DND-41 (cell line): Measurements from ENCODE around the gene DLST.

ENCODE experiments used
- ATAC-seq: fragments of 200-7000 bp; cut with Tn5 transposase; 3 replicates; pipeline ENCODE4 v1.9.1; 2021; ENCODE audit warnings: low read depth; ENCODE audit not compliant: insufficient read depth
- DNase-seq: peaks from one replicate; pipeline ENCODE4 v3.0.0-alpha.2; 2020
- H2AFZ ChIP-seq: 2 replicates; pipeline ENCODE4 v1.6.0; 2012; ENCODE audit warnings: low read depth, low read length
- H3K27ac ChIP-seq: 2 replicates; pipeline ENCODE4 v1.5.1; 2012; ENCODE audit warnings: low read length, inconsistent platforms
- H3K27me3 ChIP-seq: fragments of 200-600 bp; sonication (generic); 2 replicates; pipeline ENCODE4 v1.6.0; 2012; ENCODE audit warnings: low read length, mild to moderate bottlenecking, inconsistent platforms; ENCODE audit not compliant: insufficient read depth, poor library complexity
- H3K36me3 ChIP-seq: 2 replicates; pipeline ENCODE4 v1.5.1; 2012; ENCODE audit warnings: low read length, inconsistent platforms; ENCODE audit not compliant: insufficient read depth
- H3K4me1 ChIP-seq: 2 replicates; pipeline ENCODE4 v1.5.1; 2012; ENCODE audit warnings: mild to moderate bottlenecking, low read length; ENCODE audit not compliant: insufficient read depth
- H3K4me2 ChIP-seq: 2 replicates; pipeline ENCODE4 v1.6.0; 2012; ENCODE audit warnings: mild to moderate bottlenecking, moderate library complexity, low read length, inconsistent platforms; ENCODE audit not compliant: insufficient read depth
- H3K4me3 ChIP-seq, 2 experiments: fragments of 200-600 bp in 1 of 2; shearing (Covaris generic) in 1 of 2; 2 replicates each; pipeline ENCODE4 v1.5.1; 2012 to 2016; ENCODE audit warnings: inconsistent platforms in 2 of 2, low read length in 2 of 2, mild to moderate bottlenecking in 2 of 2, low read depth in 1 of 2, moderate library complexity in 1 of 2
- H3K79me2 ChIP-seq: 2 replicates; pipeline ENCODE4 v1.6.0; 2012; ENCODE audit warnings: low read length, inconsistent platforms; ENCODE audit not compliant: insufficient read depth
- H3K9ac ChIP-seq: 2 replicates; pipeline ENCODE4 v1.6.0; 2012; ENCODE audit warnings: low read depth, mild to moderate bottlenecking, inconsistent platforms, low read length, moderate library complexity
- H3K9me3 ChIP-seq: 2 replicates; pipeline ENCODE4 v1.5.1; 2012; ENCODE audit warnings: low read length, moderate library complexity, mild to moderate bottlenecking, inconsistent platforms; ENCODE audit not compliant: insufficient read depth, severe bottlenecking
- H4K20me1 ChIP-seq: 2 replicates; pipeline ENCODE4 v1.6.0; 2012; ENCODE audit warnings: low read length; ENCODE audit not compliant: insufficient read depth
- EZH2 ChIP-seq: IDR thresholded peaks from 3 replicates; pipeline ENCODE4 v1.6.1; 2012; ENCODE audit warnings: borderline replicate concordance, low read depth, mild to moderate bottlenecking, moderate library complexity, low read length, inconsistent platforms; ENCODE audit not compliant: severe bottlenecking
- TF ChIP-seq, protein P1 (sequence below): IDR thresholded peaks from 2 replicates; pipeline ENCODE4 v1.5.1; 2012; ENCODE audit warnings: borderline replicate concordance, low read length, moderate library complexity, mild to moderate bottlenecking; ENCODE audit not compliant: poor library complexity, severe bottlenecking; ENCODE audit errors: extremely low read depth

DLST gene

DNA sequence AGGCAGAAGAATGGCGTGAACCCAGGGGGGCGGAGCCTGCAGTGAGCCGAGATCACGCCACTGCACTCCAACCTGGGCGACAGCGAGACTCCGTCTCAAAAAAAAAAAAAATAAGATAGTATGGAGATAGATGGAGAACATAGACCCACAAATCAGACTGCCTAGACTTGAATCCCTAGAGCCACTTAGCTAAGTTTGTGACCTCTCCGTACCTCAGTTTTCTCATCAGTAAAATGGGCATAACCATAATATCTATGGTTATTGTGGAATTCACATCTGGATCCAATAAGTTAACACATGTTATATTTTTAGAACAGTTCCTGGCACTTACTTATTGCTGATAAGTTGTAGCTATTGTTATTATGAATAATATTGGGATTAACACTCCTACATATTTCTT, 13.0 kb upstream of the DLST start:
- H3K4me3 ChIP-seq = no peak overlapping the region
- no peak overlapping the region for H2AFZ ChIP-seq
- H4K20me1 ChIP-seq = no peaks in the 10 kb centered on the region
- DNase-seq (no peak), ATAC-seq (no peak)
- H3K4me2 ChIP-seq = no peak overlapping the region
- H3K9ac ChIP-seq = no peak overlapping the region
- H3K9me3 ChIP-seq = no peaks in the 10 kb centered on the region
- H3K27me3 ChIP-seq = no peaks in the 10 kb centered on the region
- TF ChIP-seq EZH2 = no peak
- TF ChIP-seq, protein P1, sequence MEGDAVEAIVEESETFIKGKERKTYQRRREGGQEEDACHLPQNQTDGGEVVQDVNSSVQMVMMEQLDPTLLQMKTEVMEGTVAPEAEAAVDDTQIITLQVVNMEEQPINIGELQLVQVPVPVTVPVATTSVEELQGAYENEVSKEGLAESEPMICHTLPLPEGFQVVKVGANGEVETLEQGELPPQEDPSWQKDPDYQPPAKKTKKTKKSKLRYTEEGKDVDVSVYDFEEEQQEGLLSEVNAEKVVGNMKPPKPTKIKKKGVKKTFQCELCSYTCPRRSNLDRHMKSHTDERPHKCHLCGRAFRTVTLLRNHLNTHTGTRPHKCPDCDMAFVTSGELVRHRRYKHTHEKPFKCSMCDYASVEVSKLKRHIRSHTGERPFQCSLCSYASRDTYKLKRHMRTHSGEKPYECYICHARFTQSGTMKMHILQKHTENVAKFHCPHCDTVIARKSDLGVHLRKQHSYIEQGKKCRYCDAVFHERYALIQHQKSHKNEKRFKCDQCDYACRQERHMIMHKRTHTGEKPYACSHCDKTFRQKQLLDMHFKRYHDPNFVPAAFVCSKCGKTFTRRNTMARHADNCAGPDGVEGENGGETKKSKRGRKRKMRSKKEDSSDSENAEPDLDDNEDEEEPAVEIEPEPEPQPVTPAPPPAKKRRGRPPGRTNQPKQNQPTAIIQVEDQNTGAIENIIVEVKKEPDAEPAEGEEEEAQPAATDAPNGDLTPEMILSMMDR = no peak
- no peaks in the 10 kb centered on the region for H3K36me3 ChIP-seq
- no peak overlapping the region for H3K27ac ChIP-seq
- H3K4me1 ChIP-seq = no peaks in the 10 kb centered on the region
- no peaks in the 10 kb centered on the region for H3K79me2 ChIP-seq

- H3K4me3 ChIP-seq = no peak overlapping the region
- H3K27me3 ChIP-seq = no peaks in the 10 kb centered on the region
- no peak for ATAC-seq
- TF ChIP-seq EZH2 = no peak
- TF ChIP-seq, protein P1 = no peak
- no peak overlapping the region for H3K27ac ChIP-seq
- no peaks in the 10 kb centered on the region for H3K9me3 ChIP-seq
- no peaks in the 10 kb centered on the region for H3K79me2 ChIP-seq
- DNase-seq = no peak
- no peaks in the 10 kb centered on the region for H4K20me1 ChIP-seq
- no peaks in the 10 kb centered on the region for H3K36me3 ChIP-seq
- H3K4me1 ChIP-seq = peaks cover 3% of the 10 kb centered on the region; the same call in 1 of the 2 replicates
- H3K4me2 ChIP-seq = no peak overlapping the region
- H2AFZ ChIP-seq = no peak overlapping the region
- H3K9ac ChIP-seq = no peak overlapping the region
Observed at GRCh38 chr14:74871819-74872218, 9.9 kb upstream of the DLST start.

DNA sequence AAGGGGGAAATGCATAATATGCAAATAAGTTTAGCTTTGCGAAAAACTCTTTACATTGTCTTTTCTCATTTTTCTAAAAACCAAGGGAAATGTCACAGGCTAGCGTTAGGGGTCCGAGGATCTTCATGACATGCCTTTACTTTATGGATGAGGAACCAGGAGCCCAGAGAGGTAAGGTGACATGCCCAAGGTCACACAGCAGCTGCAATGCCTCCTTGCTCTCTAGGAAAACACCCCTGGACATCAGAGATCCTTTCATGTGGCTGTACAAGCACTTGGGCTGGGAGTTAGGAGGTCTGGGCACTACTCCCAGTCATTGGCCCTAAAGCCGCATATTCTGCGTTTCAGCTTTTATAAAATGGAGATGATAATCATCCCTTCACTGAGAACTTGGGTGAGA, 6.5 kb upstream of the DLST start:
- H3K27ac ChIP-seq = no peak overlapping the region

More for the DNA sequence above, 6.5 kb upstream of the DLST start:
- Histone ChIP-seq H3K36me3 (no peaks in the 10 kb centered on the region), H3K79me2 (no peaks in the 10 kb centered on the region), H3K9ac (no peak overlapping the region), H3K4me2 (no peak overlapping the region), H4K20me1 (no peaks in the 10 kb centered on the region), H3K4me3 (no peak overlapping the region), H3K4me1 (peaks cover 3% of the 10 kb centered on the region; the same call in 1 of the 2 replicates), H3K9me3 (no peaks in the 10 kb centered on the region), H3K27me3 (no peaks in the 10 kb centered on the region), H2AFZ (no peak overlapping the region)
- TF ChIP-seq EZH2 = no peak
- TF ChIP-seq, protein P1 = no peak
- DNase-seq (no peak), ATAC-seq (no peak)
